Gastrocnemius medialis (tissue), 4 donors: Measurements from ENCODE around the gene BPIFB1.

Experiments used
- CTCF ChIP-seq, 5 experiments: fragments of 450-650 bp in 3 of 5; fragments of 200-600 bp in 2 of 5; sonication (generic) in 2 of 5; IDR thresholded peaks in 4 of 5; conservative IDR thresholded peaks in 1 of 5; 1 replicate in 4 of 5; 2 replicates in 1 of 5; pipeline ENCODE4 v1.5.1; 2016 to 2019; ENCODE audit warnings: antibody characterized with exemption in 5 of 5, mild to moderate bottlenecking in 3 of 5, moderate library complexity in 3 of 5
- POLR2A ChIP-seq, 2 donors: fragments of 450-650 bp; IDR thresholded peaks; one replicate each; pipeline ENCODE4 v1.6.1; 2017; ENCODE audit warnings: antibody characterized with exemption in 2 of 2, mild to moderate bottlenecking in 2 of 2, moderate library complexity in 2 of 2

GRCh38 chr20:33311011-33311410 lies 28.0 kb downstream of the BPIFB1 start:
- TF ChIP-seq CTCF (IDR thresholded peaks at IDR 0.05 in 4 of 5, conservative IDR thresholded peaks at IDR 0.05 in 1 of 5) (no peak), POLR2A (IDR thresholded peaks at IDR 0.05) (no peak)
